DOHH2 (cell line): ENCODE data around the gene GKAP1.
A peak's percentile ranks its signal among the peaks of the same experiment; 100 is the strongest.

Source experiments
- H3F3A ChIP-seq: fragments of 200-600 bp; sonication (generic), shearing (Covaris generic); 2 replicates; pipeline ENCODE4 v1.6.0; 2016; ENCODE audit warnings: antibody characterized with exemption, mild to moderate bottlenecking; ENCODE audit not compliant: control insufficient read depth, insufficient read depth
- H3K27ac ChIP-seq: fragments of 200-600 bp; sonication (generic); 2 replicates; pipeline ENCODE4 v1.5.1; 2014; ENCODE audit warnings: low read depth, mild to moderate bottlenecking, low read length, moderate library complexity
- H3K27me3 ChIP-seq: fragments of 200-600 bp; sonication (generic); 2 replicates; pipeline ENCODE4 v1.6.1; 2014; ENCODE audit warnings: mild to moderate bottlenecking, low read length, mixed read lengths; ENCODE audit not compliant: control insufficient read depth
- H3K36me3 ChIP-seq: fragments of 200-600 bp; sonication (generic); 2 replicates; pipeline ENCODE4 v1.6.1; 2014; ENCODE audit warnings: mild to moderate bottlenecking, low read length, moderate library complexity, mixed read lengths; ENCODE audit not compliant: control insufficient read depth
- H3K4me1 ChIP-seq: fragments of 200-600 bp; sonication (generic); 2 replicates; pipeline ENCODE4 v1.6.1; 2014; ENCODE audit warnings: mild to moderate bottlenecking, low read length, mixed read lengths; ENCODE audit not compliant: control insufficient read depth
- H3K4me2 ChIP-seq: fragments of 200-600 bp; sonication (generic); 2 replicates; pipeline ENCODE4 v1.6.0; 2014; ENCODE audit warnings: mild to moderate bottlenecking, low read length, moderate library complexity
- H3K4me3 ChIP-seq: fragments of 200-600 bp; sonication (generic); 2 replicates; pipeline ENCODE4 v1.5.1; 2014; ENCODE audit warnings: mild to moderate bottlenecking, low read length, mixed read lengths
- H3K79me2 ChIP-seq: fragments of 200-600 bp; sonication (generic); 2 replicates; pipeline ENCODE4 v1.6.1; 2014; ENCODE audit warnings: mild to moderate bottlenecking, low read length, mixed read lengths; ENCODE audit not compliant: control insufficient read depth
- H3K9me2 ChIP-seq: fragments of 200-600 bp; sonication (generic); replicated peaks from 2 replicates; pipeline ENCODE4 v1.6.1; 2014; ENCODE audit warnings: mild to moderate bottlenecking, low read length, mixed read lengths; ENCODE audit not compliant: control insufficient read depth
- H3K9me3 ChIP-seq: fragments of 200-600 bp; sonication (generic); 2 replicates; pipeline ENCODE4 v1.6.1; 2014; ENCODE audit warnings: antibody characterized with exemption, low read length, mixed read lengths; ENCODE audit not compliant: control insufficient read depth, insufficient read depth
- H4K20me1 ChIP-seq: fragments of 200-600 bp; sonication (generic); 2 replicates; pipeline ENCODE4 v1.6.0; 2014; ENCODE audit warnings: low read depth, mild to moderate bottlenecking, antibody characterized with exemption, low read length, moderate library complexity; ENCODE audit not compliant: control insufficient read depth, insufficient read depth
- CTCF ChIP-seq: fragments of 200-600 bp; sonication (generic); IDR thresholded peaks from one replicate; pipeline ENCODE4 v1.5.1; 2014; ENCODE audit warnings: antibody characterized with exemption, mild to moderate bottlenecking, low read depth, low read length; ENCODE audit not compliant: poor library complexity, severe bottlenecking
- EZH2phosphoT487 ChIP-seq: fragments of 200-600 bp; sonication (generic); IDR thresholded peaks from 2 replicates; pipeline ENCODE4 v1.6.1; 2017; ENCODE audit warnings: borderline replicate concordance, mild to moderate bottlenecking, antibody characterized with exemption, low read length, moderate library complexity, mixed read lengths

GKAP1 gene

GRCh38 chr9:83715221-83715620 is 102.3 kb downstream of the GKAP1 start:
- Histone ChIP-seq H4K20me1 (no peaks in the 10 kb centered on the region), H3K4me1 (peaks cover 14% of the 10 kb centered on the region), H3K4me3 (no peak overlapping the region), H3K27ac (no peak overlapping the region), H3K4me2 (no peak overlapping the region), H3K79me2 (no peaks in the 10 kb centered on the region), H3K9me2 (no peaks in the 10 kb centered on the region), H3K27me3 (no peaks in the 10 kb centered on the region), H3F3A (no peaks in the 10 kb centered on the region), H3K9me3 (no peaks in the 10 kb centered on the region), H3K36me3 (no peaks in the 10 kb centered on the region)
- no peak for TF ChIP-seq EZH2phosphoT487
- no peak for TF ChIP-seq CTCF

- H3K4me3 ChIP-seq, result peak overlapping the region; percentile 24
- peak overlapping the region; percentile 55 for H3K4me2 ChIP-seq
- peaks cover 14% of the 10 kb centered on the region for H3K4me1 ChIP-seq
- H4K20me1 ChIP-seq, result no peaks in the 10 kb centered on the region
- no peaks in the 10 kb centered on the region for H3K79me2 ChIP-seq
- TF ChIP-seq CTCF, result peak; percentile 65
- no peak for TF ChIP-seq EZH2phosphoT487
- H3K9me2 ChIP-seq, result no peaks in the 10 kb centered on the region
- H3K36me3 ChIP-seq, result no peaks in the 10 kb centered on the region
- no peak overlapping the region for H3K27ac ChIP-seq
- no peaks in the 10 kb centered on the region for H3K9me3 ChIP-seq
- H3K27me3 ChIP-seq, result no peaks in the 10 kb centered on the region
- no peaks in the 10 kb centered on the region for H3F3A ChIP-seq
Observed at GRCh38 chr9:83714329-83714728, 103.2 kb downstream of the GKAP1 start.

- H3K9me2 ChIP-seq, result no peaks in the 10 kb centered on the region
- H3K4me1 ChIP-seq, result peaks cover 29% of the 10 kb centered on the region
- H3K27me3 ChIP-seq, result no peaks in the 10 kb centered on the region
- peaks cover 48% of the 10 kb centered on the region for H3K79me2 ChIP-seq
- H3K36me3 ChIP-seq, result peaks cover 21% of the 10 kb centered on the region
- TF ChIP-seq EZH2phosphoT487 (no peak), CTCF (peak; percentile 65)
- H3K27ac ChIP-seq, result peak overlapping the region; percentile 74
- peaks cover 10% of the 10 kb centered on the region for H4K20me1 ChIP-seq
- H3F3A ChIP-seq, result no peaks in the 10 kb centered on the region
- no peaks in the 10 kb centered on the region for H3K9me3 ChIP-seq
- peak overlapping the region; percentile 81 for H3K4me2 ChIP-seq
- H3K4me3 ChIP-seq, result peak overlapping the region; percentile 86
Observed at GRCh38 chr9:83708515-83709158, 108.9 kb downstream of the GKAP1 start.
